Measurements from ENCODE around the gene N4BP2L2. TPM values are rescaled to one million over a fixed set of nuclear protein-coding genes. Genes with fewer than 3 reads are reported as not detected.

N4BP2L2 gene
- total RNA-seq, 1 experiment from 2014 or later: 96.8 TPM

GRCh38 chr13:32446773-32447465 is 91.7 kb downstream of the N4BP2L2 start:
- Histone ChIP-seq H3K4me3 (ENCODE audit: low read depth, low read length, poor library complexity, severe bottlenecking) (no peak overlapping the region), H3K4me1 (ENCODE audit: insufficient read depth, low read length, poor library complexity, severe bottlenecking) (no peaks in the 10 kb centered on the region), H3K27ac (ENCODE audit: low read depth, low read length, poor library complexity, severe bottlenecking) (no peak overlapping the region), H3K9me3 (ENCODE audit: low read depth, low read length, poor library complexity, severe bottlenecking) (no peaks in the 10 kb centered on the region), H3K27me3 (replicated peaks; ENCODE audit: insufficient read depth, low read depth, low read length, poor library complexity) (no peaks in the 10 kb centered on the region), H3K36me3 (ENCODE audit: insufficient read depth, low read length, poor library complexity, severe bottlenecking) (no peaks in the 10 kb centered on the region)
- intact Hi-C loops (cut with micrococcal nuclease; ENCODE audit: unreplicated experiment): no loop called here
- TF ChIP-seq EZH2 (IDR thresholded peaks at IDR 0.05; ENCODE audit: borderline replicate concordance, low read depth, low read length, poor library complexity, severe bottlenecking): no peak
- no peak for TF ChIP-seq CTCF (conservative IDR thresholded peaks at IDR 0.05; ENCODE audit: low read depth, low read length)
- DNase-seq (ENCODE audit: low spot score): no peak
- ChIA-PET CTCF (no interaction called here), POLR2A (ENCODE audit: low non-redundant PET) (no interaction called here)
- no TSS peak for BruUV-seq (replicated peaks)

GRCh38 chr13:32446220-32446619 is 92.4 kb downstream of the N4BP2L2 start:
- no peak for DNase-seq (ENCODE audit: low spot score)
- H3K27ac ChIP-seq (ENCODE audit: low read depth, low read length, poor library complexity, severe bottlenecking): no peak overlapping the region
- ChIA-PET POLR2A (ENCODE audit: low non-redundant PET) (no interaction called here), CTCF (no interaction called here)
- H3K27me3 ChIP-seq (replicated peaks; ENCODE audit: insufficient read depth, low read depth, low read length, poor library complexity): no peaks in the 10 kb centered on the region
- no peaks in the 10 kb centered on the region for H3K4me1 ChIP-seq (ENCODE audit: insufficient read depth, low read length, poor library complexity, severe bottlenecking)
- no TSS peak for BruUV-seq (replicated peaks)
- intact Hi-C loops (cut with micrococcal nuclease; ENCODE audit: unreplicated experiment): no loop called here
- no peaks in the 10 kb centered on the region for H3K9me3 ChIP-seq (ENCODE audit: low read depth, low read length, poor library complexity, severe bottlenecking)
- H3K36me3 ChIP-seq (ENCODE audit: insufficient read depth, low read length, poor library complexity, severe bottlenecking): no peaks in the 10 kb centered on the region
- no peak for TF ChIP-seq EZH2 (IDR thresholded peaks at IDR 0.05; ENCODE audit: borderline replicate concordance, low read depth, low read length, poor library complexity, severe bottlenecking)
- TF ChIP-seq CTCF (conservative IDR thresholded peaks at IDR 0.05; ENCODE audit: low read depth, low read length): no peak
- H3K4me3 ChIP-seq (ENCODE audit: low read depth, low read length, poor library complexity, severe bottlenecking): no peak overlapping the region

- DNase-seq (ENCODE audit: low spot score): no peak
- intact Hi-C loops (cut with micrococcal nuclease; ENCODE audit: unreplicated experiment): no loop called here
- no peaks in the 10 kb centered on the region for H3K36me3 ChIP-seq (ENCODE audit: insufficient read depth, low read length, poor library complexity, severe bottlenecking)
- no peaks in the 10 kb centered on the region for H3K9me3 ChIP-seq (ENCODE audit: low read depth, low read length, poor library complexity, severe bottlenecking)
- no peaks in the 10 kb centered on the region for H3K4me1 ChIP-seq (ENCODE audit: insufficient read depth, low read length, poor library complexity, severe bottlenecking)
- ChIA-PET CTCF (no interaction called here), POLR2A (ENCODE audit: low non-redundant PET) (no interaction called here)
- no peak overlapping the region for H3K4me3 ChIP-seq (ENCODE audit: low read depth, low read length, poor library complexity, severe bottlenecking)
- BruUV-seq (replicated peaks): no TSS peak
- H3K27me3 ChIP-seq (replicated peaks; ENCODE audit: insufficient read depth, low read depth, low read length, poor library complexity): no peaks in the 10 kb centered on the region
- H3K27ac ChIP-seq (ENCODE audit: low read depth, low read length, poor library complexity, severe bottlenecking): no peak overlapping the region
- TF ChIP-seq EZH2 (IDR thresholded peaks at IDR 0.05; ENCODE audit: borderline replicate concordance, low read depth, low read length, poor library complexity, severe bottlenecking) (no peak), CTCF (conservative IDR thresholded peaks at IDR 0.05; ENCODE audit: low read depth, low read length) (no peak)
Observed at GRCh38 chr13:32445461-32445860, 93.1 kb downstream of the N4BP2L2 start.

All from A673 (cell line).